Spleen (tissue), 11 donors: ENCODE measurements around the gene KLK7. TPM values are rescaled to one million over a fixed set of nuclear protein-coding genes. Genes with fewer than 3 reads are reported as not detected.
A peak's percentile ranks its signal among the peaks of the same experiment; 100 is the strongest.

Experiments used
- DNase-seq: peaks from one replicate; pipeline ENCODE4 v3.0.0-alpha.2; 2020
- H3K27ac ChIP-seq, 8 donors: fragments of 200-600 bp; sonication (generic) in 7 of 8; 1 replicate in 4 of 8; 2 replicates in 4 of 8; pipeline versions ENCODE4 v1.5.0 to v1.8.0; 2016 to 2021; ENCODE audit warnings: inconsistent platforms in 4 of 8, mild to moderate bottlenecking in 4 of 8, moderate library complexity in 1 of 8
- H3K27me3 ChIP-seq, 7 donors: fragments of 200-600 bp; sonication (generic) in 6 of 7; replicated peaks in 1 of 7; 1 replicate in 4 of 7; 2 replicates in 3 of 7; pipeline versions ENCODE4 v1.5.0 to v1.8.0; 2016 to 2021; ENCODE audit warnings: inconsistent platforms in 3 of 7, mild to moderate bottlenecking in 1 of 7
- H3K36me3 ChIP-seq, 6 donors: fragments of 200-600 bp; sonication (generic) in 5 of 6; 1 replicate in 4 of 6; 2 replicates in 2 of 6; pipeline versions ENCODE4 v1.5.0 to v1.8.0; 2016 to 2021; ENCODE audit warnings: inconsistent platforms in 2 of 6
- H3K4me1 ChIP-seq, 6 donors: fragments of 200-600 bp; sonication (generic) in 5 of 6; 1 replicate in 3 of 6; 2 replicates in 3 of 6; pipeline versions ENCODE4 v1.5.0 to v1.8.0; 2016 to 2021; ENCODE audit warnings: inconsistent platforms in 3 of 6
- H3K4me3 ChIP-seq, 8 donors: fragments of 200-600 bp; sonication (generic) in 7 of 8; 1 replicate in 4 of 8; 2 replicates in 4 of 8; pipeline versions ENCODE4 v1.5.0 to v1.8.0; 2016 to 2021; ENCODE audit warnings: inconsistent platforms in 4 of 8, mild to moderate bottlenecking in 4 of 8, moderate library complexity in 2 of 8
- H3K9me3 ChIP-seq, 8 donors: fragments of 200-600 bp; sonication (generic) in 7 of 8; 1 replicate in 4 of 8; 2 replicates in 4 of 8; pipeline versions ENCODE4 v1.5.0 to v1.8.0; 2016 to 2021; ENCODE audit warnings: inconsistent platforms in 4 of 8
- CTCF ChIP-seq, 11 experiments: fragments of 200-600 bp in 7 of 11; fragments of 450-650 bp in 4 of 11; sonication (generic) in 4 of 11; IDR thresholded peaks in 8 of 11; conservative IDR thresholded peaks in 3 of 11; 1 replicate in 7 of 11; 2 replicates in 4 of 11; pipeline versions ENCODE4 v1.4.0 to v1.8.0; 2016 to 2021; ENCODE audit warnings: antibody characterized with exemption in 11 of 11, inconsistent platforms in 4 of 11, mild to moderate bottlenecking in 1 of 11
- POLR2A ChIP-seq, 3 donors: fragments of 450-650 bp; IDR thresholded peaks; one replicate each; pipeline ENCODE4 v1.5.1; 2017; ENCODE audit warnings: antibody characterized with exemption in 3 of 3, mild to moderate bottlenecking in 1 of 3
- POLR2AphosphoS5 ChIP-seq, 3 donors: sonication (generic); formaldehyde crosslinking; IDR thresholded peaks; one replicate each; pipeline ENCODE4 v1.5.1; 2017; ENCODE audit warnings: antibody characterized with exemption in 3 of 3
- WGBS, 5 donors: extraction: QIAGEN DNeasy Blood & Tissue Kit in 3 of 5; methylation state at CpG; one replicate each; pipeline versions ENCODE4 v1.1.5 to v1.1.7; 2013 to 2018; 5-methylcytosine and 5-hydroxymethylcytosine counted together
- intact Hi-C: fragments of 100-400 bp; cut with DNase I; formaldehyde crosslinking; loops from one replicate; pipeline ENCODE4 v1.15.0; 2023; ENCODE audit warnings: low total_unique reads
- polyA plus RNA-seq, 3 donors: library from polyadenylated mRNA; stranded (reverse); fragments of 200-250 nt; gene quantifications; one replicate each; pipeline ENCODE4 v1.2.1, GENCODE V29; 2013
- total RNA-seq, 7 donors: library from RNA; depleted of rRNA in 3 of 7; stranded (reverse); fragments of >200 nt in 3 of 7; fragmentation: NEBNext Ultra II Directional in 4 of 7; extraction: Animal tissue kit (Norgen Biotek cat#: 25700) in 4 of 7; gene quantifications; one replicate each; pipeline versions ENCODE4 v1.1.0 to v1.2.1, GENCODE V29; 2016 to 2021
- donor health status: healthy with polysubstance abuse.
- donor health status: DM: no; HTN: no; CAD: no; lungs with moderate emphysema.
- donor health status: DM: no; HTN: no; CAD: no.
- donor health status: Bipolar disorder and iron deficiency.
- donor health status: healthy.
- donor health status: DM: no; HTN: no; CAD: no.
- donor health status: DM: yes; HTN: yes; CAD: no.

Gene KLK7
- total and polyA plus RNA-seq, 10 donors, result 0.03 to 1.6 (median 0.23) TPM; not detected in 5

DNA sequence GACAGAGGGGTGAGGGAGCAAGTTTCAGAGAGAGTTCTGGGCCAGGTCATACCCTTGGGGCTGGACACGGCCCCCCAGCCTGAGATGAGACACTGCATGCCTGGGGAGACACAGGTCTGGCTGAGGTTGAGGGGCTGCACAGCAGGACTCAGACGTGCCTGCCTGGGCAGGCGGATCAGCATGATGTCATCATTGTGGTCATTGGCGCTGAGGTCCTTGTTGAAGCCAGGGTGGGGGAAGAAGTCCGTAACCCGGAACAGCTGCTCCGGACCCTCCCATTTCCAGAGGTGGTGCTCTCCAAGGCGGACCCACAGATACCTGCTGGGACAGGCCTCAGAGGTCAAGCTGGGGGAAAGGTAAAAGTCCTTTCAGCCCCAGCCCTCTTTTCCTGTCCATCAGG lies 22.7 kb upstream of the KLK7 start:
- no peak overlapping the region for H3K4me3 ChIP-seq
- H3K36me3 ChIP-seq, result no peaks in the 10 kb centered on the region
- WGBS, 5 donors, result 44 to 64% (median 54%) methylated on average over 7 to 8 of the region's 8 CpGs
- H3K27ac ChIP-seq, result no peak overlapping the region
- H3K27me3 ChIP-seq, result peaks cover 0 to 71% (median 14%) of the 10 kb centered on the region in 7 donors
- no peaks in the 10 kb centered on the region for H3K4me1 ChIP-seq
- H3K9me3 ChIP-seq, result no peaks in the 10 kb centered on the region
- intact Hi-C loops, result no loop called here
- TF ChIP-seq CTCF (IDR thresholded peaks at IDR 0.05 in 8 of 11, conservative IDR thresholded peaks at IDR 0.05 in 3 of 11) (no peak), POLR2A (IDR thresholded peaks at IDR 0.05) (no peak), POLR2AphosphoS5 (IDR thresholded peaks at IDR 0.05) (no peak)
- DNase-seq, result no peak

DNA sequence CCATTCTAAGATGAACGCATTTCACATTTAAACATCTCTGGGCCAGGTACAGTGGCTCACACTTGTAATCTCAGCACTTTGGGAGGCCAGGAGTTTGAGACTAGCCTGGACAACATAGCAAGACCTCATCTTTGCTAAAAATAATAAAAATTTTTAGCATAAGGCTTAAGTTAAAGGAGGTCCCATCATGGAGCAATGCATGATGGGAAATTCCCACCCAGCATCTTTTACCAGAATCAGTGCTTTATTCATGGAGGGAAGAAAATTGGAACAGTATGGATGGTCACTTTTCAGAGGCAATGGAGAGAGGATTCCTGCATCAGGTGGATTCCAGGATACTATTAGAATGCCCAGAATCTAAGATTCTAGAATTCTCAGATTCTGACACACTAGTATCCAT lies 21.5 kb upstream of the KLK7 start:
- Histone ChIP-seq H3K9me3 (no peaks in the 10 kb centered on the region), H3K36me3 (no peaks in the 10 kb centered on the region), H3K27ac (no peak overlapping the region), H3K4me1 (no peaks in the 10 kb centered on the region), H3K4me3 (no peak overlapping the region), H3K27me3 (peaks cover 0 to 71% (median 15%) of the 10 kb centered on the region in 7 donors)
- TF ChIP-seq POLR2A (IDR thresholded peaks at IDR 0.05), result no peak
- TF ChIP-seq CTCF (IDR thresholded peaks at IDR 0.05 in 8 of 11, conservative IDR thresholded peaks at IDR 0.05 in 3 of 11), result no peak
- no peak for TF ChIP-seq POLR2AphosphoS5 (IDR thresholded peaks at IDR 0.05)
- 86 to 97% (median 88%) methylated on average over 1 of the region's 1 CpG for WGBS, 5 donors
- no peak for DNase-seq
- intact Hi-C loops, result no loop called here

DNA sequence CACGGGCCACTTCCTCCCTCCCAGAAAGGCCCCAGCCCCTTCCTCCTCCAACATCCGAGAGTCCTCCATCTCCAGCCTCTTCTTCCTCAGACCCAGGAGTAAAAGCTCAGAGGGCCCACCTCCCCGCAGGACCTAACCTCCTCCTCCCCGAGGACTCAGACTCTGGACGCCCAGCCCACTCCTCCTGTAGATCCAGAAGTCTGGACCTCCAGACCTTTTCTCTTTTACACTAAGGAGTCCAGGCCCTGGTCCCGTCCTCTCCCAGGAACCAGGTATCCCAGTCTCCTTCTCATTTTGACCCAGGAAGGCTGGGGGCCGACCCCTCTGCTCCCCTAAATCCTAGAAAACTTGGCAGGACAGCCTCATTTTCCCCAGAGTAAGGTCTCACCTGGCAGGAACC lies 19.6 kb upstream of the KLK7 start:
- DNase-seq, result peak; percentile 21
- H3K4me3 ChIP-seq, result no peak overlapping the region
- H3K27me3 ChIP-seq, result peaks cover 0 to 69% (median 15%) of the 10 kb centered on the region in 7 donors
- 66 to 72% (median 69%) methylated on average over 7 of the region's 7 CpGs for WGBS, 5 donors
- TF ChIP-seq POLR2AphosphoS5 (IDR thresholded peaks at IDR 0.05) (no peak), CTCF (IDR thresholded peaks at IDR 0.05 in 8 of 11, conservative IDR thresholded peaks at IDR 0.05 in 3 of 11) (no peak), POLR2A (IDR thresholded peaks at IDR 0.05) (no peak)
- intact Hi-C loops, result no loop called here
- H3K36me3 ChIP-seq, result no peaks in the 10 kb centered on the region
- H3K4me1 ChIP-seq, result no peaks in the 10 kb centered on the region
- H3K27ac ChIP-seq, result no peak overlapping the region
- no peaks in the 10 kb centered on the region for H3K9me3 ChIP-seq

DNA sequence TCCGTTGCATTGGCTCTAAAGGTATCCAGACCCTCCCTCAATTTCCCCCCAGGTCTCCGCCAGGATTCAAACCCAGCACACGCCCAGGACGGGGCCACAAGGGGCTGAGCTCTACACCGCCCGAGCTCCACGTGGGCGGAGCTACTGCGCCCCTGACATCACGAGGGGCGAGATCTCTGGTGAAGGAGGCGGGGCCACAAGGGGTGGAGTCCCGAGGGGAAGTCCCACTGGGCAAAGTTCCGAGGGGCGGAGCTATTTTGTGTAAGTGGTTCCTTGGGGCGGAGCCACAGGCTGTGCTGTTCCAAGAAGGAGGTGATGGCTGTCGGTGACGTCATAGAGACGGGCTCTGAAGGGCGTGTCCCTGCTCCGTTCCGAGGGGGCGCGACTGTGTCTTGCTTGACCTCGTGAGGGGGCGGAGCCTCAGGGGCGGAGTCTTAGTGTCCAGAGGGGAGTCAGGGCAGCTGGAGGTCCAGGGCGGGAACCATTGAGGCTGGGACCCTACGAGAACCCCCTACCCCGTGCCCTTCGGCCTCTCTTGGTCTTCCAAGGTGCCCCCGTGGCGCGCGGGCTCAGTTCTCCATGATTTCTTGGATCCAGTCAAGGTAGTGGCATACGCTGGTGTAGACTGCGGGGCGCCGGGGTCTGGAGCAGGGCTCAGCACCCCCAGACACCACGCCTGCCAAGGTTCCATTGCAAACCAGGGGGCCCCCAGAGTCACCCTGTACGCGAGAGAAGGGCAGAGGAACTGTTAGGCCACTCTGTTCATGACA lies 19.0 kb upstream of the KLK7 start:
- intact Hi-C loops, result no loop called here
- 44 to 69% (median 62%) methylated on average over 34 to 42 of the region's 42 CpGs for whole genome bisulfite sequencing, 5 donors
- no peak for TF ChIP-seq CTCF (IDR thresholded peaks at IDR 0.05 in 8 of 11, conservative IDR thresholded peaks at IDR 0.05 in 3 of 11)
- TF ChIP-seq POLR2A (IDR thresholded peaks at IDR 0.05), result no peak
- TF ChIP-seq POLR2AphosphoS5 (IDR thresholded peaks at IDR 0.05), result no peak
- Histone ChIP-seq H3K27ac (no peak overlapping the region), H3K36me3 (no peaks in the 10 kb centered on the region), H3K4me1 (no peaks in the 10 kb centered on the region), H3K4me3 (no peak overlapping the region), H3K9me3 (no peaks in the 10 kb centered on the region), H3K27me3 (peaks cover 0 to 75% (median 15%) of the 10 kb centered on the region in 7 donors)
- peak; percentile 57 for DNase-seq
